ENCODE measurements around the gene HHLA2.

Gene HHLA2

DNA sequence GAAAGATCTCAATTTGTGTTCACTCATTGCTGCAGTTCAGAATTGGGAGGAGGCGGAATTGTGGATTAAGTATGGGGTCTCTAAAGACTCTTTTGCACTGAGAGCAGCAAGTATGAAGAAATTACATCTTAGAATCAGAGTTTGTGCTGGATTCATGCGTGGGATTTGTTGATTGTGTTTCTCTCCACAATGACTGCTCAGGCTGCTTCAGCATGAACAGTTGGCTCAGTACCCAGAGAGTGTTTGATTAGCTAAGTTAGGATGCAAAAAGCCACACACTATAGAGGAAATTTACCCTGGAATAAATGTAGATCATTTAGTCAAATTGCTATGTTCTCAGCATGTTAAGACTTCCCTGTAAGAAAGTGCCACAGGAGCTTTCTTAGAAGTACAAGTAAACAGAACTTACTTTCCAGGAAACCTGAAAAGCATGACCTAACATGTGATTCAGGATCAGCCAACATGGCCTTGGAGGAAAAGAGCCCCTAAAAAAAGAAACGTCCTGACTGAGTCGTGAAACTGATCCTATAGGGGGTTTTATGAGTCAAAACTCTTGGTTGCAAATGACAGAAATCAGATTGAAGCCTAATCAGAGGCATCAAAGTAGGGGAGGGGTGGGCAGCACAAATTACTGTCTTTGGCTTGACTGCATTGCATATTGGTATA is 32.6 kb downstream of the HHLA2 start:
- Histone ChIP-seq H3K27me3 (ENCODE audit: control insufficient read depth, insufficient read depth, low read length) (no peaks in the 10 kb centered on the region), H3K4me2 (ENCODE audit: low read length) (no peak overlapping the region), H3K4me3 (ENCODE audit: low read length) (no peak overlapping the region), H3K36me3 (ENCODE audit: insufficient read depth, low read length) (no peaks in the 10 kb centered on the region), H3K9me3 (replicated peaks; ENCODE audit: low read length) (no peaks in the 10 kb centered on the region), H3K4me1 (ENCODE audit: control insufficient read depth, insufficient read depth, low read length) (no peaks in the 10 kb centered on the region), H3K9ac (ENCODE audit: low read depth, low read length) (no peak overlapping the region)

DNA sequence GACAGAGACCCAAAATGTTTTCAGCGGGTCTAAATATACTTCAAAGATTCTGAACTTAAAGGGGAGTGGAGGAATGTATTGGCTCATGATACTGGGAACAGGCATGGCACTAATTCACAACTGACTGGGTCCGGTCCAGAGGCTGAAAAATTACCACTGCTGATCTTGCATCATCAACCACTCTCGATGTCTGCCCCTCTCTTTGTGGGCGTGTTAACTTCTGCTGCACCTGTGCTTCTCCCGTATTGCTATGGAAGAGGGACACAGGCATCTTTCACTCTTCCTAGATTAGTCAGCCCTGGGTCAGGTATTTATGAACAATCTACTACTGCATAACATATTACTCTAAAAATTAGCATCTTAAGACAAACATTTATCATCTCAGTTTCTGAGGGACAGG is 33.2 kb downstream of the HHLA2 start:
- Histone ChIP-seq H3K4me1 (ENCODE audit: control insufficient read depth, insufficient read depth, low read length) (no peaks in the 10 kb centered on the region), H3K27me3 (ENCODE audit: control insufficient read depth, insufficient read depth, low read length) (no peaks in the 10 kb centered on the region), H3K4me2 (ENCODE audit: low read length) (no peak overlapping the region), H3K9me3 (replicated peaks; ENCODE audit: low read length) (no peaks in the 10 kb centered on the region), H3K9ac (ENCODE audit: low read depth, low read length) (no peak overlapping the region), H3K36me3 (ENCODE audit: insufficient read depth, low read length) (no peaks in the 10 kb centered on the region), H3K4me3 (ENCODE audit: low read length) (no peak overlapping the region)

DNA sequence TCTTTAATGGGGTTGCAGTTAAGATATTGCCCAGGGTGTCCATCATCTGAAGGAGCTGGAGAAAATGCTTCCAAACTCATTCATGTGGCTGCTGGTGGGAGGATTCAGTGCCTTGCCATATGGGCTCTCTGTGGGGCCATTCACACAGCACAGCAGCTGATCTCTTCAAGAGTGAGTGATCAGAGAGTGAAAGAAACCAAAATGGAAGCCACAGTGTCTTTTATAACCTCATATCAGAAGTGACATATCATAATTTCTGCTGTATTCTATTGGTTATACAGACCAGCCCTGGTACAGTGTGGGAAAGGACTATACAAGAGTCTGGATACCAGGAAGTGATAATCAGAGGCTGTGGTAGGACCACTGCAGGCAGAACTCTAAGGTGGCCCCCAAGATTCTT is 33.6 kb downstream of the HHLA2 start:
- H3K4me2 ChIP-seq (ENCODE audit: low read length), result no peak overlapping the region
- no peaks in the 10 kb centered on the region for H3K27me3 ChIP-seq (ENCODE audit: control insufficient read depth, insufficient read depth, low read length)

DNA sequence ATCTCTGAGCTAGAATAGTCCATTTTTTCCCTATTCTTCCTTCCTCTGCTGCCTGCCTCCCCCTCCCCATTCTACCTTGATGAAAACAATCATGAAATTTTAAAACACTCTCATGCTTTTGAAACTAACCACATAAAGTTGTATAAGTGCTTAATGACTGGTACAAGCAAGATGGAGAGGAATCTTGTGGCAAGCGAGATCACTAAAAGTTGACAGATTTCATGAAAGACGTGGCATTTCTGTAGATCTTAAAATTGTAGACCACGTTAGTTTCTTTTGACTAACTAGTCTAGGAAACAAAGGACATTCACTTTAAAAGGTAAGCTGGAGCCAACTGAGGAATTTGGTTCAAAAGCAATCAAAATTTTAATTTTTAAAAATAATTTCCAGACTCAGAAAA is 35.4 kb downstream of the HHLA2 start:
- Histone ChIP-seq H3K4me1 (ENCODE audit: control insufficient read depth, insufficient read depth, low read length) (no peaks in the 10 kb centered on the region), H3K27me3 (ENCODE audit: control insufficient read depth, insufficient read depth, low read length) (peaks cover 2% of the 10 kb centered on the region), H3K4me2 (ENCODE audit: low read length) (no peak overlapping the region), H3K36me3 (ENCODE audit: insufficient read depth, low read length) (no peaks in the 10 kb centered on the region), H3K4me3 (ENCODE audit: low read length) (no peak overlapping the region), H3K9me3 (replicated peaks; ENCODE audit: low read length) (no peaks in the 10 kb centered on the region), H3K9ac (ENCODE audit: low read depth, low read length) (no peak overlapping the region)

More for the DNA sequence above, 33.6 kb downstream of the HHLA2 start:
- Histone ChIP-seq H3K4me1 (ENCODE audit: control insufficient read depth, insufficient read depth, low read length) (no peaks in the 10 kb centered on the region), H3K9me3 (replicated peaks; ENCODE audit: low read length) (no peaks in the 10 kb centered on the region), H3K9ac (ENCODE audit: low read depth, low read length) (no peak overlapping the region), H3K36me3 (ENCODE audit: insufficient read depth, low read length) (no peaks in the 10 kb centered on the region), H3K4me3 (ENCODE audit: low read length) (no peak overlapping the region)

DNA sequence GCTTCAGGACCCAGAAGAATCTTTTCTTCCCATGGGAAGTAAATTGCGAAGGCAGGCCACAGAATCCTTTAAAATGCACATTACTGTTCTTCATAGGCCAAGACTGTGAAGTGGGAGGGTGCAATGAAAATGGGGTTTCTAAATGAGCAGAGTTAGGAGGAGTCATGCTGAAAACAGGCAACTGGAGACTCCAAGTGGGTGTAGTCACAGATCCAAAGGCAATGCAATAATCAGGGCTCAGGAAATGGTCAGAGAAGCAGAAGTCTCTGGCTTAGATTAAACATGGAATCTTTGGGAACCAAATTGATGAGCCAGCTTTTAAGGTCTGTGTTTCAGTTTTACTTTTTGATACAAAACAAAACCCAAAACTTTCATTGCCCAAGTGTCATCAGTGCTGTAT is 37.6 kb downstream of the HHLA2 start:
- Histone ChIP-seq H3K9me3 (replicated peaks; ENCODE audit: low read length) (no peaks in the 10 kb centered on the region), H3K9ac (ENCODE audit: low read depth, low read length) (no peak overlapping the region), H3K4me3 (ENCODE audit: low read length) (no peak overlapping the region), H3K36me3 (ENCODE audit: insufficient read depth, low read length) (no peaks in the 10 kb centered on the region), H3K27me3 (ENCODE audit: control insufficient read depth, insufficient read depth, low read length) (peaks cover 2% of the 10 kb centered on the region), H3K4me1 (ENCODE audit: control insufficient read depth, insufficient read depth, low read length) (no peaks in the 10 kb centered on the region), H3K4me2 (ENCODE audit: low read length) (no peak overlapping the region)

DNA sequence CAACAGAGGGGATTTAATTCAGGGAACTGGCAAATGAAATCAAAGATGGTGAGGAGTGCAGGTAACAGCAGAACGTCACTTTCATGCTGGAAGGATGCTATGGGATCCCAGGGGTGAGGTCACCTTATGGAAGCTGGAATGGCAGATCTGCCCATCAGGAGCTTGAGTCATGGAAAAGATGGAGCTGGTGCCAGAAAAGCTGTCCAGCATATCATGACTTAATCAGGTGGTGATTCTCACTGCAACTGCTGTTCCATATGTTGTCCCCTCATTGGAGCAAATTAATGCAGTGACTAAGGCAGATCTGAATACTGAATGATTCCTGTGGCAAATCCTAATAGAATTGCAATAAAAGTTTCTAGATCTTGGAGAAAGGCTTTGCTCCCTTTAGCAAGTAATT is 38.4 kb downstream of the HHLA2 start:
- no peak overlapping the region for H3K9ac ChIP-seq (ENCODE audit: low read depth, low read length)
- no peaks in the 10 kb centered on the region for H3K36me3 ChIP-seq (ENCODE audit: insufficient read depth, low read length)
- H3K4me2 ChIP-seq (ENCODE audit: low read length), result no peak overlapping the region
- no peaks in the 10 kb centered on the region for H3K9me3 ChIP-seq (replicated peaks; ENCODE audit: low read length)
- H3K27me3 ChIP-seq (ENCODE audit: control insufficient read depth, insufficient read depth, low read length), result peaks cover 2% of the 10 kb centered on the region
- H3K4me3 ChIP-seq (ENCODE audit: low read length), result no peak overlapping the region
- no peaks in the 10 kb centered on the region for H3K4me1 ChIP-seq (ENCODE audit: control insufficient read depth, insufficient read depth, low read length)

DNA sequence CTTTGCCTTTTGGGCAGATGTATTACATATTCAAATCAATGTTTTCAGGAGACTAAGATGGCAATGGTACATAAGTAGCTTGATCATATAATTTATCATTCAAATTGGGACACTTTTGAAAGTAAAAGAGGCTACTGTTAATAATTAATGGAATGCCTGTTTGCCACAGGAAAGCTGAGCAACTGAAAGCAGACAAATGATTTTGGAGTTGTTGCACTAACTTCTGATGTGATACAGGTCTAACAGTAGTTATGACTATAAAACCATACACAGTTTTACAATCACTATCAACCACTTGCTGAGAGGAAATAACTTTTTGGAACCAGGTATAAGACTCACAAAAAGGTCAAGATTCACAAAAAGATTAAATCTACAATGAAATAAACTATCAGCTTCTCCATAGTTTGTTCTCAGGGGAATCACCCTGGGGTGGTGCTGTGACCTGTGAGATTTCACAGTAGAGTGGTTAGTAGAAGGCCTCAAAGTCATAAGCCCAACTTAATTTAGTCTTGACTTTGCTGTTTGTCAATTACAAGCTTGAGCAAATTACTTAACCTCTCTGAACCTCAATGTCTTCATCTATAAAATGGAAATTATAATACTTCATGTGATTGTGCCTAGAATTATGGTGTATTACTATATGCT is 42.7 kb downstream of the HHLA2 start:
- no peak overlapping the region for H3K9ac ChIP-seq (ENCODE audit: low read depth, low read length)
- H3K4me2 ChIP-seq (ENCODE audit: low read length), result no peak overlapping the region
- H3K4me1 ChIP-seq (ENCODE audit: control insufficient read depth, insufficient read depth, low read length), result no peaks in the 10 kb centered on the region
- no peaks in the 10 kb centered on the region for H3K36me3 ChIP-seq (ENCODE audit: insufficient read depth, low read length)
- H3K27me3 ChIP-seq (ENCODE audit: control insufficient read depth, insufficient read depth, low read length), result peaks cover 2% of the 10 kb centered on the region
- no peak overlapping the region for H3K4me3 ChIP-seq (ENCODE audit: low read length)
- H3K9me3 ChIP-seq (replicated peaks; ENCODE audit: low read length), result no peaks in the 10 kb centered on the region

DNA sequence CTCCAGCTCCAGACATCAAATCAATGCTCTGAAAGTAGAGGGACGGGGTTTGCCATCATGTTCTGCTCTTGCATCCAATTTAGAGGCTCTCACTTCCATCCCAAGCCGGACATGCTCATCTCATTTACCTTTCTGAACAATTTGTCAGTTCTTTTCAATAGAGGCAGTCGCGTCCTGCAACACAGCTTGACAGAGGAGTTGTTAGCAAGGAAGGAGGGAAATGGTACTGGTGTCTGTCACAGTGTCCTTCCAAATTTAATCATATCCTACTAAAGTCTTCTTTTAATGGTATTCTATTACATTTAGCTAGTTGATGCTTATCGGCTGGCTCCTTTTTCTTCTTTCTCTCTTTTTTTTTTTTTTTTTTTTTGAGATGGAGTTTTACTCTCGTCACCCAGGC is 45.6 kb downstream of the HHLA2 start:
- no peaks in the 10 kb centered on the region for H3K4me1 ChIP-seq (ENCODE audit: control insufficient read depth, insufficient read depth, low read length)
- no peaks in the 10 kb centered on the region for H3K36me3 ChIP-seq (ENCODE audit: insufficient read depth, low read length)
- H3K27me3 ChIP-seq (ENCODE audit: control insufficient read depth, insufficient read depth, low read length), result no peaks in the 10 kb centered on the region
- no peak overlapping the region for H3K4me3 ChIP-seq (ENCODE audit: low read length)
- H3K4me2 ChIP-seq (ENCODE audit: low read length), result no peak overlapping the region
- no peak overlapping the region for H3K9ac ChIP-seq (ENCODE audit: low read depth, low read length)
- no peaks in the 10 kb centered on the region for H3K9me3 ChIP-seq (replicated peaks; ENCODE audit: low read length)

DNA sequence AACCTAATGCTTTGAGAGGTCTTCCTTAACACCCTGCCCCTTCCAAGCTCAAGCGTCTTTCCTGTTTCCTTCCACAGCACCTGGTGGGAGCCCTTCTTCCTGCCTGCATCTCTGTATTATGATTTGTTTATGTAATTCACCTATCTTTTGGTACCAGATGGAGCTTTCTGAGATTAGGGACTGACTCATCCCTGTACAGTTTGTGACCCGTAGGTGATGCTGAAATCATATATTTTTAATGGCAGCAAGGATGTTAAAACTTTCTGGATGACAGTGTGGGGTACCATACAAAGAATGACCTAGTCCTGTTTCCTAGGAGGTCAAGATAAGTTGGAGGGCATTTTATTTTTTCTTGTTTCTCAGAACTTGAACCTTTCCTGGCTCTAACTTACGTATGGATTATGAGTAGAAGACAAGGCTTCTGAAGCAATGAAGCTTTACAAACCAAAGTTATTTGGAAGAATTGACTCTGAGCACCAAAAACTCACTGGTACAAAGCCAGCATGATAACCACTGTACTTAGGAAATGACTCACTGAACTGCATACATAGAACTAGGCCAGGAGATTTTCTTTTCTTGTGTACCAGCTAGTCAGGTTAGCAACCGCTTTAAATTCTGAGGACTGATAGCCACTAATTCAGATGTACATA is 46.6 kb downstream of the HHLA2 start:
- H3K9me3 ChIP-seq (replicated peaks; ENCODE audit: low read length), result no peaks in the 10 kb centered on the region
- H3K9ac ChIP-seq (ENCODE audit: low read depth, low read length), result no peak overlapping the region
- H3K36me3 ChIP-seq (ENCODE audit: insufficient read depth, low read length), result no peaks in the 10 kb centered on the region
- H3K4me1 ChIP-seq (ENCODE audit: control insufficient read depth, insufficient read depth, low read length), result no peaks in the 10 kb centered on the region
- no peak overlapping the region for H3K4me3 ChIP-seq (ENCODE audit: low read length)
- H3K27me3 ChIP-seq (ENCODE audit: control insufficient read depth, insufficient read depth, low read length), result no peaks in the 10 kb centered on the region
- no peak overlapping the region for H3K4me2 ChIP-seq (ENCODE audit: low read length)

DNA sequence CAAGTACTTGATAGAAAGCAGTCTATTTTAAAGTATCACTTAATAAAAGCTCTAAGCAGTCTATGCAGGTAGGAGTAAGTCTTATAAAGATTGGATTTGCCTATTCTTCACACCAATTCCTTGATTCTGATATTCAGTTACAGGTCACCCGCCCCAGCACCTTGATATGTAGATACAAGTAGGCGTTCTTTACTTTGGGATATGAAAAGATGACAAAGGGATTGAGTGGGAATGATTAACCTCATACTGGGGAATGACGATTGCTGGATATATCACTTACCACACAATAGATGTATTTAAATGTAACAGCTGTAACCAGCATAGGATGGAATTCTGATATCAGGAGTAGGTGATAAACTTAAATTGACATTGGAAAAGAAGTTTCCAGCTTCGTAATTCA is 47.1 kb downstream of the HHLA2 start:
- no peaks in the 10 kb centered on the region for H3K36me3 ChIP-seq (ENCODE audit: insufficient read depth, low read length)
- H3K4me2 ChIP-seq (ENCODE audit: low read length), result no peak overlapping the region
- H3K4me3 ChIP-seq (ENCODE audit: low read length), result no peak overlapping the region
- H3K27me3 ChIP-seq (ENCODE audit: control insufficient read depth, insufficient read depth, low read length), result no peaks in the 10 kb centered on the region
- H3K4me1 ChIP-seq (ENCODE audit: control insufficient read depth, insufficient read depth, low read length), result no peaks in the 10 kb centered on the region
- H3K9me3 ChIP-seq (replicated peaks; ENCODE audit: low read length), result no peaks in the 10 kb centered on the region
- no peak overlapping the region for H3K9ac ChIP-seq (ENCODE audit: low read depth, low read length)

DNA sequence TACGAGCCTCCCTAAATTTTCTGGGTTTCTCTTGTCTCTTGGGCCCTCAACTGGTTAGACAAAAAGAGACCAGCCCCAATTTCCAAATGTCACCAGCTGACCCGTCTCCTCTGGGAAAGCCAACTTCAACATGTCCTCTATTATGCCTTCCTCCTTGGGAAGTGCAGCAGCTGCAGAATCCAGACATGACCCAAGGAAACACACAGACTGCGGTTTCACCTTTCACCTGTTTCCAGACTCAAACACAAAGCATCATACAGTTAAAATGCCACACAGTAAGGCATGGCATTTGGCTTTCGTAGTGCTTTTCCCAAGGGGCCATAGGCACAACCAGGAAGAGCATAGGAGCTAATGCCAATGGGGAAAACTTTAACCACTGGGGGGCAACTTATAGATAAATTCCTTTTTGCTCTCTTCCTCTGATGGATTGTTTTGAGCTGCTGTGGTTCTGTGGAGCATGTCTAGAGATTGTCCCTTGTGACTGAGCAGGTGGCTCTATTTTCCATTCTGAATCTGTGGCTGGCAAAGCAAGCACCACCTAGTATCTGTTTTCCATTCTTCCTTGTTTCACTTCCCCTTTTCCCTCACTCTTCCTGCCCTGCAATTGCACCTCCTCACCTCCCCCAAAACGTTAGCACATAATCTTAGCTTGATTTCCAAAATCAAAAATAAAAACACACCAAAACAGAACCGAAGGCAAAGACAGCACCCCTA is 49.3 kb downstream of the HHLA2 start:
- H3K9ac ChIP-seq (ENCODE audit: low read depth, low read length), result no peak overlapping the region
- H3K4me2 ChIP-seq (ENCODE audit: low read length), result no peak overlapping the region
- H3K36me3 ChIP-seq (ENCODE audit: insufficient read depth, low read length), result no peaks in the 10 kb centered on the region
- H3K4me3 ChIP-seq (ENCODE audit: low read length), result no peak overlapping the region
- no peaks in the 10 kb centered on the region for H3K9me3 ChIP-seq (replicated peaks; ENCODE audit: low read length)
- H3K4me1 ChIP-seq (ENCODE audit: control insufficient read depth, insufficient read depth, low read length), result no peaks in the 10 kb centered on the region
- no peaks in the 10 kb centered on the region for H3K27me3 ChIP-seq (ENCODE audit: control insufficient read depth, insufficient read depth, low read length)

Data from skeletal muscle satellite cell (primary cell).